Measurements from ENCODE around the gene PLA2G2F. TPM values are rescaled to one million over a fixed set of nuclear protein-coding genes. Genes with fewer than 3 reads are reported as not detected.
"Not testable (repeated sequence)": the region's sequence is repeated elsewhere in the genome, so short reads cannot be mapped to it uniquely, and the experiment has no call there.

PLA2G2F gene
- polyA plus RNA-seq, 5 donors: not detected

DNA sequence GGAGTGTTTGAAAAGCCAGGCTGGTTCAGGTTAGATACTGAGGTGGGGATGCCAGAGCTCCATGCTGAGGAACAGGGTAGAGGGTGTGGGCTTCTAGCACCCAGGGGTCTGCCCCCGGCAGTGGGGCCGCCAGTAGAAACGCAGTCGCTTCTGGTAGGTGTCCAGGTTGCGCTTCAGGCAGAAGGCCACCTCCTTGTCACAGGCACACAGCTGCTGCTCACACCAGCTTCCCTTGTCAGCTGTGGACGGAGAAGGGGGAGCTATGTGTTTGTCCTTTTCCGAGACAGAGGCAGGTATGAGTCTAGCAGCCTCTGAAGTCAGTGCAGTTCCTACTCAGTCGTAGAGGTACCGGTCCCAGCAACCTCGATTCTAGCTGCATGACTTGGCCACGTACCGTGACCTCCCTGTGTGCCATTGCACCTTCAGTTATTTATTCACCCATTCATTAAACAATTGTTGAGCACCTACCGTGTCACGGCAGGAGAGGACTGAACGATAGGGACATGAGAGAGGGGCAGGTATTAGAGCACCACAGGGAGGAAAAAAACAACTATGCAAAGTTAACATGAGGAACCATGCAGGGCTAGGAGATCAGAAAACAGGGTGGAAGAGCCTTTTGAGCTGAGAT, 25.0 kb upstream of the PLA2G2F start:
- DNase-seq: no peak

GRCh38 chr1:20115479-20115878, 23.6 kb upstream of the PLA2G2F start:
- DNase-seq: no peak

GRCh38 chr1:20115916-20116315, 23.2 kb upstream of the PLA2G2F start:
- no peak for DNase-seq

- no peak for DNase-seq
These were observed 21.9 kb upstream of the PLA2G2F start for GRCh38 chr1:20117236-20117635.

GRCh38 chr1:20119347-20119746, 19.8 kb upstream of the PLA2G2F start, which contains the start of gene PLA2G2D:
TSS of gene PLA2G2D (minus strand) at chr1:20119536. CDS start at chr1:20119498, 38 bp downstream.
- no peak for DNase-seq

DNA sequence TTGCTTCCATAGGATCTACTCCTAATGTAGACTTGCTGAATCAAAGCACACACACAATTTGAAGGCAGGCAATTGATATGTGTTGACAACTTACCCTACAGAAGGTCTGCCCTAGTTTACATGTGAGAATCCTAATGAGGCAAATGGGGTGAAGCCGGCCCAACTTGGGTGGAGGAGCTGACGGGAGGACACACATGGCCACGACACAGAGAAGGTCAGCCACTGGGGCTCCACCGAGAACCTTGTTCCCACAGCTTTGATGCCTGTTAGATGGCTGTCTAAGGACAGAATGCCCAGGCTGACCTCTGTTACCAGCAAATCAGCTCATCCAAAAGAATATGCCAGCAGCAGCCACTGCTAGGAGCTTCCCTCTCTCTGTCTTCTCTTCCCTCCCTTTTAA, 18.3 kb upstream of the PLA2G2F start:
- no peak for DNase-seq

DNA sequence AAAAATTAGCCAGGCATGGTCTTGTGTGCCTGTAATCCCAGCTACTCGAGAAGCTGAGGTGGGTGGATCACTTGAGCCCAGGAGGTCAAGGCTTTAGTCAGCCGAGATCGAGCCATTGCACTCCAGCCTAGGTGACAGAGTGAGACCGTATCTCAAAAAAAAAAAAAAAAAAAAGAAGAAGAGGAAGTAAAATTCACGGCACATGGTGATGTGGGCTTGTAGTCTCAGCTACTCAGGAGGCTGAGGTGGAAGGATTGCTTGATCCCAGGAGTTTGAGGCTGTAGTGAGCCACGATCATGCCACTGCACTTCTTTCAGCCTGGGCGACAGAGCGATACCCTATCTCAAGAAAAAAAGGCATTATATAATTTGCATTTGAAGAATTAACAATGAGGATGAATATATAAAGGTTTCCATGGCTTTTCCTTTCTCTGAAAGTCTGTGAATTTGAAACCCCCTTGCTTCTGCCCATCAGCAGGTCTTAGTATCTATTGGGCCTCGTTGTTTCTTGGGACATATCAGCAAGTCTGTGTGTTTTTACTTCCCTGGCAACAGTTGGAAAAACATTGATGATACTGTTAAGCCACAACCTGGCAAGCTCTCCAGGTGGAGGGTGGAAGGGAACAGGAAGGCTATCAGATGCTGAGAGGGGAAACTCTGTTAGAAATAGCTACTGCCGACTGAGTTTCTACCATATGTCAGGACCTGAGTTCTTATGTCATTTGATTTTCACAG, 15.2 kb upstream of the PLA2G2F start:
- DNase-seq: no peak

DNA sequence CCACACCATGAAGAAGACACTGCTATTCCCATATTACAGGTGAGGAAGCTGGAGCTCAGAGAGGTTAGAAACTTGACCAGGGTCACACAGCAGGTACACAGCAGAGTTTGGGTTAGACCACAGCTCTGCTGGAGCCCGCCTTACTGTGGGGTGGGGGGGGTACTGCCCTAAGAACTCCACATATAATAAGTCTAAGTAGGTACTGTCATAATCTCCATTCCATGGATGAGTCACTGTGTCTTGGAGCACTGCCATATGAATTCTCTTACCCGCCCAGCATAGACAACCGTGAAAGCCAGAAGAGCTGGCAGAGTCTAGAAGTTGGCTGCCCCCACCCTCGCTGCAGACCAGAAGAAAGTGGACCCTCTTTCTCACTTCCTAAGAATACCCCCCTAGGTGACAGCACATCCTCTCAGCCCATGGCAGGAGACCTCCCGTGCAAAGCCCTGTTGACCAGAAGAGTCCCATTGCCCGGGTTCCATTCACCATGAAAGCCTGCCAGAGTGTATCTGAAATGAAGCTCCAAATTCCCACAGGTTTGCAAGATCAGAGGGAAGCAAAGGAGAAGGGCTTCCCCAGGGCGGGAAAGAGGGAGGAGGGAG, 14.6 kb upstream of the PLA2G2F start:
- DNase-seq: no peak

- DNase-seq: no peak
These were observed 14.0 kb upstream of the PLA2G2F start for GRCh38 chr1:20125100-20125499.

DNA sequence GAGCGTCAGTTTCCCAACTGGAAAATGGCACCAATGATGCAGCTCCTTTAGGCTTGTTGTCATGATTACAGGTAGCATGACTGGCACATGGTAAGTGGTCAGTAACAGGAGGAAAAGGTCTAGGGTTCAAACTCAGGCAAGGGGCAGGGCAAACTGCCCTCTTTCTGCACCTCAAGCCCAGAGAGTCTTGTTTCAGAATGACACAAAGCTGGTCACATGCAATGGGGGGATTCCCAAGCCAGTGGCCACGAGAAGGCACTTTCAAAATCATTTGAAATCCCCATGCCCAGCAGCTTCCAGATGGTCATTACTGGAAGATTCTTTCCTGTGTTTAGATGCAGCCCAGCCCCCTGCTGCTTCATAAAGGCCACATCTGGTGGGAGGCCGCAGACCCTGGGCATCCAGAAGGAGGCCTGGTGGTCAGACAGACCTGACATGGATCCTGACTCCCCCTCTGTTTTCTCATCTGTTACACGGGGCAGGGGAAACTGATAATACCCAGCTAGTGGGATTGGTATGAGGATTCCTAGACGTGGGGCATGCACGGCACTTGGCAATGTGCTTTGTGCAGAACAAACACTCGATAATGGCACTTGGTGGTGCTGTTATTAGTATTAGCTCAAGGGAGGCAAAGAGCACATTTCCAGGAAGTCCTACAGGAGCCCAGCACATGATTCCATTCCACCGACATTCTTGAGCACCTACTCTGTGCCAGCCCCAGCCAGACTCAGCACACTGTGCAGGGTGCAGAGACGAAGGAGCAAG, 12.9 kb upstream of the PLA2G2F start:
- no peak for DNase-seq

DNA sequence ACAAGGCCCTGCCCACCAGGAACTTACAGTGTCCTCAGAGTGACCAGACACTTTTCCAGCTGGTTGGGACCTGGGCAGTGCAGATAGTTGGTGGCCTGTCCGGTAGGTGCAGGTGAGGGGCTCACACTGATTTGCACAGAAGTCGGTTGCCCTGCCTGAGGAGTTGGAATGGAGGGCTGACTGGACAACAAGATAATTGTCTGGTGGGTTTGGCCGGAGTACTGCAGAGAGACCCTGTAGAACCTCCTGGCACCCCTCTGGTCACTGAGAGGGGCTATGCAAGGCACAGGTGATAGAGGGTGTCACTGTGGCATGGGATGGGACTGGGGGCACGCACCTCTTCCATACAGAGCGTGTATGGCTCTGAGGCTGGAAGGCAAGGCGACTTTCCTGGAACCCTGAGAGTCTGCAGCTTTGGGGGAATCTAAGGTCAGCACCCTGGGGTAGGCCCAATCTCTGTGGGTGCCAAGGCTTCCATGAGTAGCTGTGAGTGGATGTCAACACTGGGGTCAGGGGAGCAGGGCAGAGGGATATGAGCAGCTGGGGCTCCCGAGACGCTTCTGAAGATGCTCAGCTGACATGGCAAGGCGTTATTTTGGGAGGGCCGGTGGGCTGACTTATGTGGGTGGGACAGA, 12.2 kb upstream of the PLA2G2F start:
- no peak for DNase-seq

DNA sequence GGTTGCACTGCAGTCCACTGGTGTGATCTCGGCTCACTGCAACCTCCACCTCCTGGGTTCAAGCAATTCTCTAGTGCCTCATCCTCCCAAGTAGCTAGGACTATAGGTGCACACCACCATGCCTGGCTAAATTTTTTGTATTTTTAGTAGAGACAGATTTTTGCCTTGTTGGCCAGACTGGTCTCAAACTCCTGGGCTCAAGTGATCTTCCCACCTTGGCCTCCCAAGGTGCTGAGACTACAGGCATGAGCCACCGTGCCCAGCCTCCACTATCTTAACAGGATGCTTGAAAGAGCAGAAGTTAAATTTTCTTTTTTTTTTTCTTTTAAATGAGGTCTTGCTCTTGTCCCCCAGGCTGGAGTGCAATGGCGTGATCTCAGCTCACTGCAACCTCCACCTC, 8.6 kb upstream of the PLA2G2F start:
- not testable (repeated sequence) for DNase-seq

DNA sequence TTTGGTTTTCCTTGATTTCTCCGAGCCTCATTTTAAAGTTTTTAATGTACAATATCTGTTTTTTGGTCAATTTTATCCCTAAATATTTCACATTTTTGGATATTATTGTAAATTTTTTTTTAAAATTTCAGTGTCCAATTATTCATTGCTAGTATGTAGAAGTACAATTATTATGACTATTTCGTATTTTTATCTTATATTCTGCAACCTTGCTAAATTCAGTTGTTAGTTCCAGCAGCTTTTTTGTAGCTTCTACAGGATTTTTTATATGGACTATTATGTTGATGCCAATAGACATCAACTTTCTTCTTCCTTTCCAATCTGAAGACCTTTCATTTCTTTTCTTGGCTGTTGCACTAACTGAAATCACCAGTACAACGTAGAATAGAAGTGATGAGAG, 4.1 kb upstream of the PLA2G2F start:
- no peak for DNase-seq

DNA sequence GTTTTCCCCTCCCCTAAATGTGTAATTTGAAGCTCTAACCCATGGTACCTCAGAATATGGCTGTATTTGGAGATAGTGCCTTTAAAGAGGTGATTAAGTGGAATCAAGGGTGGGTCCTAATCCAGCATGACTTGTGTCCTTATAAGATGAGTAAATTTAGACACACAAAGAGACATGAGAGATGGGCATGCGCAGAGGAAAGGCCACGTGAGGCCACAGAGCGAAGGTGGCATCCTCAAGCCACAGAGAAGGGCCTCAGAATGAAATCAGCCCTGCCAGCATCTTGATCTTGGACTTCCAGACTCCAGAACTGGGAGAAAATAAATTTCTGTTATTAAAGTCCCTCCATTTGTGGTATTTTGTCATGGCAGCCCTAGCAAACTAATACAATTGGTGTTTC, 2.9 kb upstream of the PLA2G2F start:
- DNase-seq: no peak

GRCh38 chr1:20137055-20137454, 2.1 kb upstream of the PLA2G2F start:
- DNase-seq: no peak

DNA sequence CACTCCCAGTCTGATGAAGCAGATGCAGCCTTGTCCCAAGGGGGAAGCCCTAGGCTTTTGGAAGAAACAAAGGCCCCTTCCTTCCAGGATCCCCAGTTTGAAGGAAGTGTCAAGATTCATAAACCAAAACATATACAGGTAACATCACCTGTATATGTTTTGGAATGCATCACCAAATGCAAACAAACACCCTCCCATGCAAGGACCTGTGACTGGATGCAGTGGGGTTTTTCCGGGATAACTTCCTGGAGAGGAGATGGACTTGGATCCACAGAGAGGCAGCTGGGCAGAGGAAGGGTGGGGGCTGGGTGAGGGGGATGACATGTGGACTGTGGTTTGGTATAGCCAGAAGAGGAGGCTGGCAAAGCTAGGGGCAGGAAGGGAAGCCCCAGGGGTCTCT, 1.5 kb upstream of the PLA2G2F start:
- no peak for DNase-seq

DNA sequence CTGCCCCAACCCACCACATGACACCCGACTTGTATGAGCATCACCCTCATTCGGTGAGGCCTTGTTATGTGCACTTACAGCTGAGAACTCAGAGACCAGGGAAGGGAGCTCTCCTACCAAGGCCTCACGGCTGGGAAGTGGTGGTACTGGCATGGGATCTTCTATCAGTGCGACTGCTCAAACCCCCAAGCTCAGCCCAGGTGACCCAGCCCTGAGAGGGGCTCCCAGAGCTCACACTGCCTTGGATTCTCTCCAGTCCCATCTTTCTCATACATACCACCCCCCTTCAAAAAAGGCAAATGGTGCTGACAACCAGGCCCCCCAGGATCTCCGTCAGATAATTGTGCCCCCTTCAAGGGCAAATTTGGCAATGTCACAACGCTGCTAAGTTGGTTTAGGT, 777 bp upstream of the PLA2G2F start:
- no peak for DNase-seq

GRCh38 chr1:20139776-20140612, 871 bp downstream of the PLA2G2F start:
- DNase-seq: no peak

- no peak for DNase-seq
These were observed 1.9 kb downstream of the PLA2G2F start for GRCh38 chr1:20141001-20141400.

DNA sequence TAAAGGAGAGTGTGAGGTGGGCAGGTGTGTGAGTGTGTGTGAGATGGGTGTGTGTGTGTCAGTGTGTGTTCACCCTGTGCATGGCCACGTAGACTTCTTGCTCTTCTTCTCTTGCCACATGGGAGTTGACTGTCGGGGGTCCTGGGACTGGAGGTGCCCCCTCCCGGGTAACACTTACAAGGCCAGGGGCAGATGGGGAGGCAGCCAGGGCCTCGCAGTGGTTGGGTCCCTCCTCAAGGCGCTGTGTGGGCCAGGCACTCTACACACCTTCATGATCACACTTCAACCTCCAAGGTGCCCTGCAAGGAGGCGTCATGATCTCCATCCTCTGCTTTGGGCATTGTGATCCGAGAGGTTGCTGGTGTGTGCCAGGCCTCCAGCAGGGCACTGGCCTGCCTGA, 2.3 kb downstream of the PLA2G2F start:
- DNase-seq: no peak
